ENCODE results near the gene ATP5PO.
A peak's percentile ranks its signal among the peaks of the same experiment; 100 is the strongest.

The ATP5PO gene

GRCh38 chr21:33947451-33948095 is 32.0 kb upstream of the ATP5PO start:
- no peak for TF ChIP-seq CTCF (IDR thresholded peaks at IDR 0.05; ENCODE audit: low read depth, low read length)
- DNase-seq (ENCODE audit: extremely low read depth, low read depth): peak; percentile 71

DNA sequence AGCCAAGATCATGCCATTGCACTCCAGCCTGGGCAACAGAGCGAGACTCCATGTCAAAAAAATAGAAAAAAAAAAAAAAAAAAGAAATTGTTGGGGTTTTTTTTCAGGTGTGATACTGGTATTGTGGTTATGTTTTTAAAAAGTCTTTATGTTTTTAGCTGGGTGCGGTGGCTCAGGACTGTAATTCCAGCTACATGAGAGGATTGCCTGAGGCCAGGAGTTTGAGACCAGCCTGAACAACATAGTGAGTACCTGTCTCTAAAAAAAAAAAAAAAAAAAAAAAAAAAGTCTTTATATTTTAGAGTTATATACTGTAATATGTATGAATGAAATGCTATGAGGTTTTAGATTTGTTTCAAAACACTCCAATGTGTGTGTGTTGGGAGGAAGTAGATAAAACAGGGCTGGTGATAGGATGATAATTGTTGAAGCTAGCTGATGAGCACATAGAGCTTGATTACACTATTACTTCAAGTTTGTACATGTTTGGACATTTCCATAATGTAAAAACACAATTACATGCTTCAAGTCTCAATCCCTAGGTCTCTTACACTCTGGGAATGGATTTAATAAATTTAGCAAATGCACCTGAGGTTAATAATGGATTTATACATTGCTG is 30.2 kb upstream of the ATP5PO start:
- DNase-seq (ENCODE audit: extremely low read depth, low read depth): no peak
- TF ChIP-seq CTCF (IDR thresholded peaks at IDR 0.05; ENCODE audit: low read depth, low read length): no peak

DNA sequence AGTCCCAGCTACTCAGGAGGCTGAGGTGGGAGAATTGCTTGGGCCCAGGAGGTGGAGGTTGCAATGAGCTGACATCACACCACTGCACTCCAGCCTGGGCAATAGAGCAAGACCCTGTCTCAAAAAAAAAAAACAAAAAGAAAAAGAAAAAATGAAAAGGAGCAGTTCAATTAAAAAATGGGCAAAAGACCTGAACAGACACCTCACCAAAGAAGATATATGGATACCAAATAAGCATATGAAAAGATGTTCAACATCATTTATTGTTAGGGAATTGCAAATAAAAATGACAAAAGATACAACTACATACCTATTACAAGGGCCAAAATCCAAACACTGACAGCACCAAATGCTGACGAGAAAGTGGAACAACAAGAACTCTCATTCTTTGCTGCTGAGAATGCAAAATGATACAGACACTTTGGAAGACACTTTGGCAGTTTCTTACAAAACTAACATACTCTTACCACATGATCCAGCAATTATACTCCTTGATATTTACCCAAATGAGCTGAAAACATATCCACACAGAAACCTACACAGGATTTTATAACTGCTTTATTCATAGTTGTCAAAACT is 28.7 kb upstream of the ATP5PO start:
- TF ChIP-seq CTCF (IDR thresholded peaks at IDR 0.05; ENCODE audit: low read depth, low read length): no peak

GRCh38 chr21:33943293-33943692 is 27.7 kb upstream of the ATP5PO start:
- no peak for TF ChIP-seq CTCF (IDR thresholded peaks at IDR 0.05; ENCODE audit: low read depth, low read length)
- DNase-seq (ENCODE audit: extremely low read depth, low read depth): no peak

More for the DNA sequence above, 28.7 kb upstream of the ATP5PO start:
- DNase-seq (ENCODE audit: extremely low read depth, low read depth): no peak

GRCh38 chr21:33942426-33942825 is 26.8 kb upstream of the ATP5PO start:
- DNase-seq (ENCODE audit: extremely low read depth, low read depth): no peak
- no peak for TF ChIP-seq CTCF (IDR thresholded peaks at IDR 0.05; ENCODE audit: low read depth, low read length)

- no peak for DNase-seq (ENCODE audit: extremely low read depth, low read depth)
- no peak for TF ChIP-seq CTCF (IDR thresholded peaks at IDR 0.05; ENCODE audit: low read depth, low read length)
Measured at GRCh38 chr21:33940881-33941245, 25.3 kb upstream of the ATP5PO start.

GRCh38 chr21:33940164-33940880 is 24.7 kb upstream of the ATP5PO start:
- TF ChIP-seq CTCF (IDR thresholded peaks at IDR 0.05; ENCODE audit: low read depth, low read length): no peak

More at GRCh38 chr21:33940164-33940880, 24.7 kb upstream of the ATP5PO start:
- DNase-seq (ENCODE audit: extremely low read depth, low read depth): no peak

All from AG09319 (cell line).